ENCODE results near the gene PRMT1.
A peak's percentile ranks its signal among the peaks of the same experiment; 100 is the strongest.
"Not testable (repeated sequence)": the region's sequence is repeated elsewhere in the genome, so short reads cannot be mapped to it uniquely, and the experiment has no call there.

PRMT1 gene

DNA sequence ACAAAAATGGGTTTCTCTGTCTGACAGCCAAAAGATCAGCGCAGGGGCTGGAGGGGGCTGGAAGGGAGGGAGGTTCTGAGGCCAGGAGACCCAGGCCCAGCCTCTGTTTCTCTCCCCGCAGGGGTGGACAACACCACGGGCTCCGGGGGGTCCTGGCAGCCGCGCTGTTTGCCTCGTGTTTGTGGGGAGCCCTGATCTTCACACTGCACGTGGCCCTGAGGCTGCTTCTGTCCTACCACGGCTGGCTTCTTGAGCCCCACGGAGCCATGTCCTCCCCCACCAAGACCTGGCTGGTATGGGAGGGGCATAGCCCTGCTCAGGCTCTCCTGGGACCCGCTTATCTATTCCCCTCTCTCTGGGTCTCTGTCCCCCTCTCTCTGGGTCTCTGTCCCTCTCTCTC lies 23.5 kb downstream of the PRMT1 start:
- no peak for DNase-seq

GRCh38 chr19:49701271-49701786 lies 24.3 kb downstream of the PRMT1 start:
- intact Hi-C loops (cut with DNase I): no loop called here
- no peak for DNase-seq

More for the DNA sequence above, 23.5 kb downstream of the PRMT1 start:
- intact Hi-C loops (cut with DNase I): no loop called here

GRCh38 chr19:49704888-49705642 lies 28.0 kb downstream of the PRMT1 start:
- intact Hi-C loops (cut with DNase I): no loop called here
- no peak for DNase-seq

DNA sequence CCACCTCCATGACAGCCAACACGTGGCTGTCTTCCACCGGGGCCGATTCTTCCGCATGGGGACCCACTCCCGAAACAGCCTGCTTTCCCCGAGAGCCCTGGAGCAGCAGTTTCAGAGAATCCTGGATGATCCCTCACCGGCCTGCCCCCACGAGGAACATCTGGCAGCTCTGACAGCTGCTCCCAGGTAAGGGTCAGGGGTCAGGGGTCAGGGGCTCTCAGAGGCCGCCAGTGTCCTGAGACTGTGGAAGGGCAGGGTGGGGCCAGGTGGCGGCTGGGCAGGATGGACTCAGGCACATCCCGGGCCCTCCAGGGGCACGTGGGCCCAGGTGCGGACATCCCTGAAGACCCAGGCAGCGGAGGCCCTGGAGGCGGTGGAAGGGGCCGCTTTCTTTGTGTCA lies 28.8 kb downstream of the PRMT1 start:
- intact Hi-C loops (cut with DNase I): no loop called here
- DNase-seq: no peak

DNA sequence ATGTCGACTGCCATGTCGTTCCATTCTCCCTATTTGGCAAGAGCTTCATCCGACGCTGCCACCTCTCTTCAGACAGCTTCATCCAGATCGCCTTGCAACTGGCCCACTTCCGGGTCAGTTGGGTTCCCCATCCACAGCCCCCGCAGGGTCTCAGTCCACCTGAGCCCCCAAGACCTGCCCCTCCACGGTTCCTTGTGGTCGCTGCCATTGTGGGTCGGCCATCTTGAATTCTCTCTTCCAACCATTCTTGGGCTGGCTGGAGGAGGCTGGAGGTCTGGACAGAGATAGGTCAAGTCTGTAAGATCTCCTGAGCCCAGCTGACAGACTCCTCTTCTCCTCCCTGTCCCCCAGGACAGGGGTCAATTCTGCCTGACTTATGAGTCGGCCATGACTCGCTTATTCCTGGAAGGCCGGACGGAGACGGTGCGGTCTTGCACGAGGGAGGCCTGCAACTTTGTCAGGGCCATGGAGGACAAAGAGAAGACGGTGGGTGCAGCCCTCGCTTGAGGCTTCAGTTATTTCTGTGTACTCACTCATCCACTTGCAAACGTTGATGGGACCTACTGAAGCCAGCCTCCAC lies 33.4 kb downstream of the PRMT1 start:
- DNase-seq: no peak
- intact Hi-C loops (cut with DNase I): no loop called here

GRCh38 chr19:49712397-49712859 lies 35.4 kb downstream of the PRMT1 start:
- DNase-seq: peak in 19 of 42 donors; percentile 10 to 55 (median 33)
- intact Hi-C loops (cut with DNase I): no loop called here

DNA sequence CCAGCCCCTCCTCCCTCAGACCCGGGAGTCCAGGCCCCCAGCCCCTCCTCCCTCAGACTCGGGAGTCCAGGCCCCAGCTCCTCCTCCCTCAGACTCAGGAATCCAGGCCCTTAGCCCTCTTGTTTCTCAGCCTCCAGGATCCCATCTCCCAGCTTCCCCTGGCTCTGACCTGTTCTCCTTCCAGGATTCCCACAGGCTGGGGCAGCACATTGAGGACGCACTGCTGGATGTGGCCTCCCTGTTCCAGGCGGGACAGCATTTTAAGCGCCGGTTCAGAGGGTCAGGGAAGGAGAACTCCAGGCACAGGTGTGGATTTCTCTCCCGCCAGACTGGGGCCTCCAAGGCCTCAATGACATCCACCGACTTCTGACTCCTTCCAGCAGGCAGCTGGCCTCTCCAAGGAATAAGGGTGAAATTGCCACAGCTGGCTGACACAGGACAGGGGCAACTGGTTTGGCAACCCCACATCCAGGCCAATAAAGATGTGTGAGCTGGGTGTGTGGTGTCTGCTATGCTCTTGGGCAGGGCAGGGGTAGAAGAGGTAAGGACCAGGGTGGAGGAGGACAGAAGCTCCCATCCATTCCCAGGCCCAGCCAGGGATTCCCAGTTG lies 36.3 kb downstream of the PRMT1 start:
- DNase-seq: no peak
- intact Hi-C loops (cut with DNase I): no loop called here

DNA sequence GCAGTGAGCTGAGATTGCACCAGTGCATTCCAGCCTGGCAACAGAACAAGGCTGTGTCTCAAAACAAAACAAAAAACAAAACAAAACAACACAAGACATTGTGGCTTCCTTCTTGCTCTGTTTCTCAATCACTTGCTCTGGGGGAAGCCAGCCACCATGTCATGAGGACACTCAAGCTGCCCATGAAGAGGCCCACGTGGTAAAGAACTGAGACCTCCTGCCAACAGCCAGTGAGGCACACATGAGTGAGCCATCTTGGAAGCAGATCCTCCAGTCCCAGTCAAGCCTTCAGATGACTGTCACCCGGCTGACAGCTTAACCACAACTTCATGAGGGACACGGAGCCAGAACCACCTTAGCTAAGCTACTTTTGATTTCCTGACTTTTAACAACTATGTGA lies 39.1 kb downstream of the PRMT1 start:
- DNase-seq: no peak
- intact Hi-C loops (cut with DNase I): no loop called here

DNA sequence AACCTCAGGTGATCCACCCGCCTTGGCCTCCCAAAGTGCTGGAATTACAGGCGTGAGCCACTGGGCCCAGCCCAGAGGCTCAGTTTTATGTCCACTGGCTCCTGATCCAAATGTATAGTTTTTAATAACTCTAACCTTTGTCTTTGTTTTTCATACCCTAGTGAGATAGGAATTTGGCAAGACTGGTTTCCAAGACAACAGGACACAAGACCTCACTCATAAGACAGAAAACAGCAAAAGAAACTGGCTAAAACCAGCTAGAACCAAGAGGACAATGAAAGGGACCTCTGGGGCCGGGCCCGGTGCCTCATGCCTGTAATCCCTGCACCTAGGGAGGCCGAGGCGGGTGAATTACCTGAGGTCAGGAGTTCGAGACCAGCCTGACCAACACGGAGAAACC lies 41.4 kb downstream of the PRMT1 start:
- no peak for DNase-seq
- intact Hi-C loops (cut with DNase I): no loop called here

GRCh38 chr19:49718991-49719390 lies 41.9 kb downstream of the PRMT1 start:
- intact Hi-C loops (cut with DNase I): no loop called here
- DNase-seq: no peak

GRCh38 chr19:49719420-49719819 lies 42.3 kb downstream of the PRMT1 start:
- DNase-seq; intact Hi-C loops (cut with DNase I): not testable (repeated sequence)

DNA sequence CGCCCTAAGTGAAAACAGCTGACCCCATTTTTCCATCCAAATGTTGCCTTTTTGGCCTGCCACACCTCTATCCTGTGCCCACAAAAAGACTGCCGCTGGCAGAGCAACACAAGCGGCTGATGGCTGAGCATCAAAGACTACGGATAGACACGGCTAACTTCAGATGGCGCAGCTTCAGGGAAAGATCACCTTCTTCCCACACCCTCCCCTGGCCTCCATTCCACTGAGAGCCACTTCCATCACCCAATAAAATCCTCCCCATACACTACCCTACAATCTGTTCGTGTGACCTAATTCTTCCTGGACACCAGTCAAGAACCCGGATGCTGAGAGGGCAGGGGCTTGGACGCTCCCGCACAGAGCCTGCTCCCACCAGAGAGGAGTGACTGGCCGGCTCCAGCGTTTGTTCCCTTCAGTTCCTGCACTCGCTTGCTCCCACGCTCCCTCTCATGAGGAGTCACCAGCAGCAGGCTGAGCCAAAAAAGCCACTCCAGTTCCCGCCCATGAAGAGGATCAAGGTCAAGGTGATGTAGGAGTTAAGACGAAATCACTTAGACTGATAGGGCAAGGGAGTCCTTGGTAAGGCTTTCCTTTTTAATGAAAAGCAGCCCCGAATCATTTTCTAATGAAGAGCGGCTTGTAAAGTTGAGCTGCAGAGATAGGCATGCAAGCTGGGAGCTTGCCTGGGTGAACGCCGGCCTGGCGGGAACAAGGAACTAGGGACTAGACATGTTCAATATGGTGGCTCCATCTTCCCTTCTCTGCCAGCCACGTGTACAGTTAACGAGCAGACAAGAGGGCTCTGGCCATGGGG lies 50.4 kb downstream of the PRMT1 start:
- DNase-seq: peak in 4 of 42 donors; percentile 4 to 40 (median 38)

GRCh38 chr19:49730166-49730565 lies 53.1 kb downstream of the PRMT1 start:
- intact Hi-C loops (cut with DNase I): no loop called here
- no peak for DNase-seq

More for the DNA sequence above, 50.4 kb downstream of the PRMT1 start:
- intact Hi-C loops (cut with DNase I): no loop called here
